IMR-90 (cell line): ENCODE data around the gene ZNF541.

Experiments
- BHLHE40 ChIP-seq: fragments of 150-350 bp; IDR thresholded peaks from 2 replicates; pipeline ENCODE4 v1.6.1; 2016; ENCODE audit warnings: mild to moderate bottlenecking, low read depth, low read length
- CEBPB ChIP-seq: IDR thresholded peaks from 2 replicates; pipeline ENCODE4 v1.6.1; 2012; ENCODE audit warnings: low read depth, low read length, improper control_type of control experiment
- CHD1 ChIP-seq: IDR thresholded peaks from 2 replicates; pipeline ENCODE4 v1.6.1; 2012; ENCODE audit warnings: low read depth, low read length, improper control_type of control experiment
- FOS ChIP-seq: fragments of 150-350 bp; IDR thresholded peaks from 2 replicates; pipeline ENCODE4 v1.6.1; 2016; ENCODE audit warnings: low read depth, low read length
- NFE2L2 ChIP-seq: fragments of 150-350 bp; IDR thresholded peaks from 2 replicates; pipeline ENCODE4 v1.6.1; 2016; ENCODE audit warnings: low read depth, mild to moderate bottlenecking, low read length
- POLR2A ChIP-seq: IDR thresholded peaks from 2 replicates; pipeline ENCODE4 v1.6.1; 2012; ENCODE audit warnings: mild to moderate bottlenecking, low read depth, low read length
- RAD21 ChIP-seq: IDR thresholded peaks from 2 replicates; pipeline ENCODE4 v1.6.1; 2012; ENCODE audit warnings: low read length, improper control_type of control experiment
- RCOR1 ChIP-seq: IDR thresholded peaks from 2 replicates; pipeline ENCODE4 v1.6.1; 2012; ENCODE audit warnings: mild to moderate bottlenecking, low read length, improper control_type of control experiment; ENCODE audit not compliant: insufficient replicate concordance
- RFX5 ChIP-seq: IDR thresholded peaks from 2 replicates; pipeline ENCODE4 v1.8.0; 2012; ENCODE audit warnings: low read depth, mild to moderate bottlenecking, low read length, moderate library complexity
- TF ChIP-seq, protein P1 (sequence below): conservative IDR thresholded peaks from 2 replicates; pipeline ENCODE4 v1.5.1; 2012; ENCODE audit warnings: mild to moderate bottlenecking, low read depth, low read length, improper control_type of control experiment
- TF ChIP-seq, protein P2 (sequence below): fragments of 150-350 bp; IDR thresholded peaks from 2 replicates; pipeline ENCODE4 v1.6.1; 2016; ENCODE audit warnings: low read depth, mild to moderate bottlenecking, low read length, moderate library complexity, borderline replicate concordance

DNA sequence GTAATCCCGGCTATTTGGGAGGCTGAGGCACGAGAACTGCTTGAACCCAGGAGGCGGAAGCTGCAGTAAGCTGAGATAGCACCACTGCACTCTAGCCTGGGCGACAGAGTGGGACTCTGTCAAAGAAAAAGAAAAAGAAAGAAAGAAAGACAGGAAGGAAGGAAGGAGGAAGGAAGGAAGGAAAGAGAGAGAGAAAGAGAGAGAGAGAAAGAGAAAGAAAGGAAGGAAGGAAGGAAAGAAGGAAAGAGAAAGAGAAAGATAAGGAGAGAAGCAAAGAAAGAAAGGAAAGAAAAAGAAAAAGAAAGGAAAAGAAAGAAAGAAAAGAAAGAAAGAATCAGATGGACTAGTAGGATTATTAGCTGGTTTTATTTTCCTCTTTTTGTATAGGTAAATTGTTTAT lies 22.8 kb downstream of the ZNF541 start:
- TF ChIP-seq POLR2A (no peak), FOS (no peak), BHLHE40 (no peak), RCOR1 (no peak), RAD21 (no peak), CEBPB (no peak), NFE2L2 (no peak), RFX5 (no peak), CHD1 (no peak)
- TF ChIP-seq, protein P1, sequence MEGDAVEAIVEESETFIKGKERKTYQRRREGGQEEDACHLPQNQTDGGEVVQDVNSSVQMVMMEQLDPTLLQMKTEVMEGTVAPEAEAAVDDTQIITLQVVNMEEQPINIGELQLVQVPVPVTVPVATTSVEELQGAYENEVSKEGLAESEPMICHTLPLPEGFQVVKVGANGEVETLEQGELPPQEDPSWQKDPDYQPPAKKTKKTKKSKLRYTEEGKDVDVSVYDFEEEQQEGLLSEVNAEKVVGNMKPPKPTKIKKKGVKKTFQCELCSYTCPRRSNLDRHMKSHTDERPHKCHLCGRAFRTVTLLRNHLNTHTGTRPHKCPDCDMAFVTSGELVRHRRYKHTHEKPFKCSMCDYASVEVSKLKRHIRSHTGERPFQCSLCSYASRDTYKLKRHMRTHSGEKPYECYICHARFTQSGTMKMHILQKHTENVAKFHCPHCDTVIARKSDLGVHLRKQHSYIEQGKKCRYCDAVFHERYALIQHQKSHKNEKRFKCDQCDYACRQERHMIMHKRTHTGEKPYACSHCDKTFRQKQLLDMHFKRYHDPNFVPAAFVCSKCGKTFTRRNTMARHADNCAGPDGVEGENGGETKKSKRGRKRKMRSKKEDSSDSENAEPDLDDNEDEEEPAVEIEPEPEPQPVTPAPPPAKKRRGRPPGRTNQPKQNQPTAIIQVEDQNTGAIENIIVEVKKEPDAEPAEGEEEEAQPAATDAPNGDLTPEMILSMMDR = no peak
- TF ChIP-seq, protein P2, sequence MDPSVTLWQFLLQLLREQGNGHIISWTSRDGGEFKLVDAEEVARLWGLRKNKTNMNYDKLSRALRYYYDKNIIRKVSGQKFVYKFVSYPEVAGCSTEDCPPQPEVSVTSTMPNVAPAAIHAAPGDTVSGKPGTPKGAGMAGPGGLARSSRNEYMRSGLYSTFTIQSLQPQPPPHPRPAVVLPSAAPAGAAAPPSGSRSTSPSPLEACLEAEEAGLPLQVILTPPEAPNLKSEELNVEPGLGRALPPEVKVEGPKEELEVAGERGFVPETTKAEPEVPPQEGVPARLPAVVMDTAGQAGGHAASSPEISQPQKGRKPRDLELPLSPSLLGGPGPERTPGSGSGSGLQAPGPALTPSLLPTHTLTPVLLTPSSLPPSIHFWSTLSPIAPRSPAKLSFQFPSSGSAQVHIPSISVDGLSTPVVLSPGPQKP = no peak
